Neural crest cell (in vitro differentiated cells): ENCODE measurements around the gene UBA5. TPM values are rescaled to one million over a fixed set of nuclear protein-coding genes. Genes with fewer than 3 reads are reported as not detected.

Experiments used
- DNase-seq: peaks from one replicate; pipeline ENCODE4 v3.0.0; 2021; ENCODE audit warnings: low read depth, mixed read lengths, low spot score
- H3K27ac Mint-ChIP-seq: one replicate; pipeline ENCODE4 v1.8.0; 2021; ENCODE audit warnings: mild to moderate bottlenecking, mixed read lengths; ENCODE audit not compliant: unreplicated experiment
- H3K27me3 Mint-ChIP-seq: 2 replicates; pipeline ENCODE4 v1.8.0; 2021; ENCODE audit warnings: low read depth, mild to moderate bottlenecking, mixed read lengths
- H3K36me3 Mint-ChIP-seq: 2 replicates; pipeline ENCODE4 v1.8.0; 2021; ENCODE audit warnings: low read depth, mild to moderate bottlenecking, mixed read lengths
- H3K4me1 Mint-ChIP-seq: 2 replicates; pipeline ENCODE4 v1.8.0; 2021; ENCODE audit warnings: mixed read lengths
- H3K4me3 Mint-ChIP-seq: one replicate; pipeline ENCODE4 v1.8.0; 2021; ENCODE audit warnings: mild to moderate bottlenecking, mixed read lengths
- H3K9me3 Mint-ChIP-seq: 2 replicates; pipeline ENCODE4 v1.8.0; 2021; ENCODE audit warnings: mixed read lengths
- total RNA-seq: library from RNA; stranded (reverse); gene quantifications from 2 replicates; pipeline ENCODE4 v1.2.1, GENCODE V29; 2021
- TF ChIP-seq, protein P1 (sequence below): fragments of 200-600 bp; sonication (generic); conservative IDR thresholded peaks from 2 replicates; pipeline ENCODE4 v1.5.0; 2021; ENCODE audit warnings: antibody characterized with exemption, mild to moderate bottlenecking

The UBA5 gene
- total RNA-seq, 1 donor from 2014 or later, result 49.5 TPM

DNA sequence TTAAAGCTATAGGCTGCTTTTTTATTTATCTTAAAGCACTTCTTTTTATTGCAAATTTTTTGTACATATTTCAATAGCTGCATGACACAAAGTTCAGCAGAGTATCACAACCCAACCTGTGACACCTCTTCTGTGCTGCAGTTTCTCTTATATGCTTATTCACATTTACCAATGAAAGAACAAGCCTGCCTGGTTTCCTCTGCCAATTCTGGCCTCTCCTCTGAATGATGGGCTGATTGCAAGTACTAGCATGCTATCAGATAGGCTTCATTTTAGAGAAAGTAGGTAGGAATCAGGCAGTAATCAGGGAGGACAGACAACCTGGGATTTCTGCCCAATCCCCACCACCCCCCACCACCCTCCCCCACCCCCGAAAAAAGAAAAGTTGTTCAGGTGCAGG lies 36.5 kb upstream of the UBA5 start:
- H3K27me3 Mint-ChIP-seq, result no peaks in the 10 kb centered on the region
- H3K4me1 Mint-ChIP-seq, result no peaks in the 10 kb centered on the region
- no peak overlapping the region for H3K4me3 Mint-ChIP-seq
- H3K36me3 Mint-ChIP-seq, result peaks cover 4% of the 10 kb centered on the region
- no peak for DNase-seq
- TF ChIP-seq, protein P1, sequence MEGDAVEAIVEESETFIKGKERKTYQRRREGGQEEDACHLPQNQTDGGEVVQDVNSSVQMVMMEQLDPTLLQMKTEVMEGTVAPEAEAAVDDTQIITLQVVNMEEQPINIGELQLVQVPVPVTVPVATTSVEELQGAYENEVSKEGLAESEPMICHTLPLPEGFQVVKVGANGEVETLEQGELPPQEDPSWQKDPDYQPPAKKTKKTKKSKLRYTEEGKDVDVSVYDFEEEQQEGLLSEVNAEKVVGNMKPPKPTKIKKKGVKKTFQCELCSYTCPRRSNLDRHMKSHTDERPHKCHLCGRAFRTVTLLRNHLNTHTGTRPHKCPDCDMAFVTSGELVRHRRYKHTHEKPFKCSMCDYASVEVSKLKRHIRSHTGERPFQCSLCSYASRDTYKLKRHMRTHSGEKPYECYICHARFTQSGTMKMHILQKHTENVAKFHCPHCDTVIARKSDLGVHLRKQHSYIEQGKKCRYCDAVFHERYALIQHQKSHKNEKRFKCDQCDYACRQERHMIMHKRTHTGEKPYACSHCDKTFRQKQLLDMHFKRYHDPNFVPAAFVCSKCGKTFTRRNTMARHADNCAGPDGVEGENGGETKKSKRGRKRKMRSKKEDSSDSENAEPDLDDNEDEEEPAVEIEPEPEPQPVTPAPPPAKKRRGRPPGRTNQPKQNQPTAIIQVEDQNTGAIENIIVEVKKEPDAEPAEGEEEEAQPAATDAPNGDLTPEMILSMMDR, result no peak
- no peak overlapping the region for H3K27ac Mint-ChIP-seq
- H3K9me3 Mint-ChIP-seq, result no peaks in the 10 kb centered on the region

DNA sequence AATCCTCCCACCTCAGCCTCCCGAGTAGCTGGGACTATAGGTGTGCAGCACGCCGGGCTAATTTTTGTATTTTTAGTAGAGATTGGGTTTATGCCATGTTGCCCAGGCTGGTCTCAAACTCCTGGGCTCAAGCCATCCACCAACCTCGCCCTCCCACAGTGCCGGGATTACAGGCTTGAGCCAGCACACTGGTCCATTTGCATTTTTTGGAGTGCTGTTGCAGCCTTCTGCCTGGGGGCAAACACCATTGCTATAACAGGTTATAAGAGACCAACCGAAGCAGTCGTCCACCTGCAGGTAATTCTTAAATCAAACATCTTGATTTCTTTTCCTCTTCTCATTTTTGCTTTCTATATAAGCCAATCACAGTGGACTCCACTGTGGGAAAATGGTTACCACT lies 35.3 kb upstream of the UBA5 start:
- H3K27me3 Mint-ChIP-seq, result no peaks in the 10 kb centered on the region
- no peaks in the 10 kb centered on the region for H3K9me3 Mint-ChIP-seq
- DNase-seq, result no peak
- TF ChIP-seq, protein P1, result no peak
- H3K4me3 Mint-ChIP-seq, result no peak overlapping the region
- H3K4me1 Mint-ChIP-seq, result no peaks in the 10 kb centered on the region
- H3K36me3 Mint-ChIP-seq, result peaks cover 4% of the 10 kb centered on the region
- H3K27ac Mint-ChIP-seq, result no peak overlapping the region

DNA sequence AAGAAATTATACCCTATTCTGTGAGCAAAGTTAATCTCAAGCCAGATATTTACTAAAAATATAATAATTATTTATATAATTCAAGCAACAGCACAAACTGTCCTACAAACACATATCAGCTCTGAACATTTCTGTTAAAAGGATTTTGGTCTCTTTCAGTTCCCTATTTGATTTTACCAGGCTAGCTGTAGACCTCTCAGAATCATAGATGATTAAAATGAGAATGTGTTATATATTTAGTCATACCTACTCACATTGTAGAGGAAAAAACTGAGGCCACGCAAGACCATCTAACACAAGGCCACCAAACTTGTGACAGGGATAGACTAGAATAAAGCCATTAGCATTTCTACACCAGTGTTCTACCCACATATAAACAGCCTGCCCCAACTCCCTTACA lies 34.5 kb upstream of the UBA5 start:
- no peaks in the 10 kb centered on the region for H3K27me3 Mint-ChIP-seq
- DNase-seq, result no peak
- H3K27ac Mint-ChIP-seq, result no peak overlapping the region
- TF ChIP-seq, protein P1, result no peak
- H3K36me3 Mint-ChIP-seq, result peaks cover 4% of the 10 kb centered on the region
- no peaks in the 10 kb centered on the region for H3K4me1 Mint-ChIP-seq
- H3K4me3 Mint-ChIP-seq, result no peak overlapping the region
- H3K9me3 Mint-ChIP-seq, result no peaks in the 10 kb centered on the region

DNA sequence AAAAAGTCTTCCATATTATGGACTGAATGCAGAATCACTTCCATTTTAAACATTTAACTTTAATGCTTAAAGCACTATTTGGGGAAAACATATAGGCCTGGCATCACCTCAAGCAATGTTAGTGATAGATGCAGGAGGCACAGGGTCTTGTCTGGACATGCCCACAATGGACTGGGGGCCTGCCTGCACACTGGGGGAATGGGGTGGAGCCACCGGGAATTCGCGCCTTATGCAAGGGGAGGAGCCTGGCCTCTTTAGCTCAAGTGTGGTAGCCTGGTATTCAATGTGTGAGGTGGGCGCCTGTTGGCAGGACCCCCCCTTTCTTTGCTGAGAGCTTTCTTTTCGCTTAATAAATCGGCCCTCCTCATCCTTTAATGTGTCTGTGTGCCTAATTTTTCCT lies 33.2 kb upstream of the UBA5 start:
- Mint-ChIP-seq H3K9me3 (no peaks in the 10 kb centered on the region), H3K27ac (no peak overlapping the region), H3K4me1 (no peaks in the 10 kb centered on the region), H3K4me3 (no peak overlapping the region), H3K36me3 (no peaks in the 10 kb centered on the region), H3K27me3 (no peaks in the 10 kb centered on the region)
- no peak for DNase-seq
- TF ChIP-seq, protein P1, result no peak

DNA sequence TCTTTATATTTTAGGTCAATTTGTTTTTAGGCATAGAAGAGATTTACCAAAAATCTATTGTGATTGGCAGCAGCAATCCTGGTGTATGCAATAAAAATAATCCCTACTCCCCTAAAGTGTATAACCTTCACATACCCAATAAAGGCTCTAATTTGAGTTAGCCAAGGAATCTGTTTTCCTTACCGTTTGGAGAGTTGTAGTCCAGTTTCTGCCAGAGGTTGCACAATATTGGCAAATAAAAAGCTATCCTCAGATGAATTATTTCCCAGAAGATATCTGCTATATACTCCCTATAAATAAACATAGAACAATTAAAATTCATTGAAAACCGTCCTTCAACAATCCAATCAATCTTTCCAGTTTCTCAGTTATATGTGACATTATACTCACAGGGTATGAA lies 32.0 kb upstream of the UBA5 start:
- Mint-ChIP-seq H3K27me3 (no peaks in the 10 kb centered on the region), H3K36me3 (peaks cover 3% of the 10 kb centered on the region), H3K9me3 (no peaks in the 10 kb centered on the region), H3K4me3 (no peak overlapping the region), H3K4me1 (no peaks in the 10 kb centered on the region), H3K27ac (no peak overlapping the region)
- DNase-seq, result no peak
- TF ChIP-seq, protein P1, result no peak

DNA sequence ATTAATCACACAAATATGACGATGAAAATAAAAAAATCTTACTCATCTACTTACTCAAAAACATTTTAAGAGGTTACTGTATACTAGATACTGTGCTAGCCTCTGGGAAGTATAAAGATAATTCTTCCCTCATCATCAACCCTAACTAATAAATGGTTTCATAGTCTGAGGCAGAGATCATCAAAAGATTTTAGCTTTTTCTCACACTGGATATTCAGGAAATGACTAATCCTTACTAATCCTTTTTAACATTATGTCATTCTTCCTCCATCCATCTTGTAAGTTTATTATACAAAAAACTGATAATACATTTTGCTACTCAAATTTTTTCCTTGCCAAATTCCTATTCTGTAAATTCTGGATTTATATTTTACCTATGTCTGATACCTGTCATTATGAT lies 30.2 kb upstream of the UBA5 start:
- no peak overlapping the region for H3K4me3 Mint-ChIP-seq
- TF ChIP-seq, protein P1, result no peak
- H3K27me3 Mint-ChIP-seq, result no peaks in the 10 kb centered on the region
- no peaks in the 10 kb centered on the region for H3K4me1 Mint-ChIP-seq
- H3K27ac Mint-ChIP-seq, result no peak overlapping the region
- no peak for DNase-seq
- H3K9me3 Mint-ChIP-seq, result no peaks in the 10 kb centered on the region
- peaks cover 3% of the 10 kb centered on the region for H3K36me3 Mint-ChIP-seq
